GOT3 (cell line): Measurements from ENCODE around the gene ANXA4.

Experiments
- DNase-seq: peaks from one replicate; lab custom pipeline; 2025; ENCODE audit warnings: mixed read lengths; lab: John Stamatoyannopoulos, UW

ANXA4 gene

DNA sequence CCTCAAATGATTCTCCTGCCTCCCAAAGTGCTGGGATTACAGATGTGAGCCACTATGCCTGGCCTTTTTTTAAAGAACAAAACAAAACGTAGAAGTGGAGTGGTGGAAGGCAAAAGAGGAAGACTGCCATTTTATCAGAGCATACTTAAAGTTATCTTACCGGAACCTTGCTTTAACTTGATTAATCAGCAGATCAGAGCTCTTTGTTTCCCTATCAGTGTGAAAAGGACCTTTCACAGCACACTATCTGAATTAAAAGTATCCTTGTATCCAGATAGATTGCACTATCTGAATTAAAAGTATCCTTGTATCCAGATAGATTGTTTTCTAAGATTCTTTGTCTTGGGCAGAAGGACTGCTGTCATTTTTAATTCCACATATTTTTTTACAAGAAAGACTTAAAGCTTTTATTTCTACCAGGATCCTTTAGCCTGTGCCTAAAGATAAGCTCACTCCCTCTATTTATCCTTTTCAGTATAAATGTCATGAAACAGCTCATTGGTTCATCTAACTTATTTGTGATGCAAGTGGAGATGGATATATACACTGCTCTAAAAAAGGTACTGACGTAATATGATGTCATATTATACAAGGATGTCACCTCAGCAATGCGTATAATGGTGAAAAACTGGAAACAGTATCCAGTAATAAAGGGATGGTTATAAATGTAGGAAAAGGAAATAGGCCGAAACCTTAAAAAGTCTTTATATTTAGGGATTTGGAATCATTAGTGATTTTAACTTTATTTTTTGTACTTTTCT is 105.3 kb downstream of the ANXA4 start:
- DNase-seq: no peak

DNA sequence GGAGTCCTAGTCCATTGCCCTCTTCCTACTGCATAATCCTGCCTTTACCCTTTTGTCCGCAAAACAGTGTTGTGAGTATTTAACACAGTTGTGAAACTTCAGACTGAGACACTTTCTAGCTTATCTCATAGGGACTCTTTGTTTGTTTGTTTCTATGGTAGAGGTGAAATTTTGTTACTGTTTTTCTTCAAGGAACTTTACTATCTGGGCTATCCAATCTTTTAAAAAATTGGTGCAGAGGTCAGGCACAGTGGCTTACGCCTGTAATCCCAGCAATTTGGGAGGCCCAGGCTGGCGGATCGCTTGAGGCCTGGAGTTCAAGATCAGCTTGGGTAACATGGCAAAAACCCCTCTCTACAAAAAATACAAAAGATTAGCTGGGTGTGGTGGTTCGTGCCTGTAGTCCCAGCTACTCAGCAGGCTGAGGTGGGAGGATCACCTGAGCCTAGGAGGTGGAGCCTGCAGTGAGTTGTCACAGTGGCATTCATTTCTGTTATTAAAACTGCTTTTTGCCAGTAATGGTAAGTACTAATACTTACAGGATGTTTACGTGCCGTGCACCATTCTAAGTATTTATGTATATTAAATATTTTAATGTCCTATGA is 106.4 kb downstream of the ANXA4 start:
- DNase-seq: no peak

DNA sequence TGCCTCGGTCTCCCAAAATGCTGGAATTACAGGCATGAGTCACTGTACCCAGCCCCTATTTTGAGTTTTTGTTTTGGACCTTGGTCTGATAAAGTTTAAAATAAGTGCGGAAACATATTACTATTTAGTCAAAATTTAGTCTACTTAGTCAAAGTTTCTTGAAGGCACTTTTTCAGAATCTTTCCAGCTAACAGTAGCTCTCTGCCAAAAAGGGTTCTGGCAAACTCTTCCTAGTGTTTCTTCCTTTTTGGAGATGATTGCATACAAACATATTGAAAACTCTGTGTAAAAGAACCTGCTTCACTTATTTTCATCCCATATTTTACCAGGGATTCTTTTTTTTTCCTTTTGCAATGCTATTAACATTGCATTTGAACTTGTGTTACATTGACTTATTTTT is 116.3 kb downstream of the ANXA4 start:
- no peak for DNase-seq

DNA sequence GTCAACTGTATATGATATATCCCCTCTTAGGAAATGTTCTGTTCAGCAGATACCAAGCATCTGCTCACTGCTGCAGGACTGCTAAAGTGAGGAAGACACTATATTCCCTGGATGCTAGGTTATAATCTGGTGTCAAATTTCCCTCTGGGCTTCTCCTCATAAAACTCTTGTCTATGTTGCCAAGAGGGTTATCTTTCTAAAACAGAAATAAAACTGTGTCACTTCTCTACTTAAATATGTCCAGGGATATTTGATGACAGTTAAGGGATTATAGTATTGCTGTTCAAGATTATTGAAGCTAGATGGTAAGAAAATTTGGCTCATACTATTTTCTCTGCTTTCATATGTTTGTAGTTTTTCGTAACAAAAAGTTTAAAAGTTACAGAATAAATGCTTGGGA is 121.4 kb downstream of the ANXA4 start:
- DNase-seq: no peak
